UCSD-AML1 (cell line): Measurements from ENCODE around the gene EHMT1.

Source experiments
- DNase-seq: peaks from one replicate; lab custom pipeline; 2025; ENCODE audit not compliant: unreplicated experiment; lab: John Stamatoyannopoulos, UW

EHMT1 gene

GRCh38 chr9:137781906-137782585, 163.2 kb downstream of the EHMT1 start:
- DNase-seq: no peak

- no peak for DNase-seq
Measured at GRCh38 chr9:137783521-137783920, 164.7 kb downstream of the EHMT1 start.

GRCh38 chr9:137784046-137784445, 165.2 kb downstream of the EHMT1 start:
- DNase-seq: no peak

- DNase-seq: no peak
Measured at GRCh38 chr9:137784641-137785513, 166.1 kb downstream of the EHMT1 start.

- no peak for DNase-seq
Measured at GRCh38 chr9:137785704-137786161, 166.9 kb downstream of the EHMT1 start.

- no peak for DNase-seq
Measured at GRCh38 chr9:137786511-137786920, 167.7 kb downstream of the EHMT1 start.

GRCh38 chr9:137787381-137787780, 168.6 kb downstream of the EHMT1 start:
- DNase-seq: no peak

GRCh38 chr9:137787786-137788505, 169.1 kb downstream of the EHMT1 start:
- no peak for DNase-seq

- no peak for DNase-seq
Measured at GRCh38 chr9:137788561-137789294, 169.9 kb downstream of the EHMT1 start.

GRCh38 chr9:137789295-137789895, 170.6 kb downstream of the EHMT1 start:
- DNase-seq: no peak

- no peak for DNase-seq
Measured at GRCh38 chr9:137791947-137792346, 173.1 kb downstream of the EHMT1 start.

GRCh38 chr9:137793196-137793841, 174.5 kb downstream of the EHMT1 start:
- no peak for DNase-seq

- DNase-seq: no peak
Measured at GRCh38 chr9:137795156-137795666, 176.4 kb downstream of the EHMT1 start.

GRCh38 chr9:137797206-137798120, 178.7 kb downstream of the EHMT1 start:
- no peak for DNase-seq

GRCh38 chr9:137798142-137798541, 179.3 kb downstream of the EHMT1 start:
- DNase-seq: no peak

- no peak for DNase-seq
Measured at GRCh38 chr9:137798901-137799629, 180.3 kb downstream of the EHMT1 start.

GRCh38 chr9:137799630-137799983, 180.8 kb downstream of the EHMT1 start:
- DNase-seq: no peak
